ENCODE results near the gene PRKD3. TPM values are rescaled to one million over a fixed set of nuclear protein-coding genes. Genes with fewer than 3 reads are reported as not detected.

PRKD3 gene
- total RNA-seq, 1 donor from 2014 or later, result 38.8 TPM

DNA sequence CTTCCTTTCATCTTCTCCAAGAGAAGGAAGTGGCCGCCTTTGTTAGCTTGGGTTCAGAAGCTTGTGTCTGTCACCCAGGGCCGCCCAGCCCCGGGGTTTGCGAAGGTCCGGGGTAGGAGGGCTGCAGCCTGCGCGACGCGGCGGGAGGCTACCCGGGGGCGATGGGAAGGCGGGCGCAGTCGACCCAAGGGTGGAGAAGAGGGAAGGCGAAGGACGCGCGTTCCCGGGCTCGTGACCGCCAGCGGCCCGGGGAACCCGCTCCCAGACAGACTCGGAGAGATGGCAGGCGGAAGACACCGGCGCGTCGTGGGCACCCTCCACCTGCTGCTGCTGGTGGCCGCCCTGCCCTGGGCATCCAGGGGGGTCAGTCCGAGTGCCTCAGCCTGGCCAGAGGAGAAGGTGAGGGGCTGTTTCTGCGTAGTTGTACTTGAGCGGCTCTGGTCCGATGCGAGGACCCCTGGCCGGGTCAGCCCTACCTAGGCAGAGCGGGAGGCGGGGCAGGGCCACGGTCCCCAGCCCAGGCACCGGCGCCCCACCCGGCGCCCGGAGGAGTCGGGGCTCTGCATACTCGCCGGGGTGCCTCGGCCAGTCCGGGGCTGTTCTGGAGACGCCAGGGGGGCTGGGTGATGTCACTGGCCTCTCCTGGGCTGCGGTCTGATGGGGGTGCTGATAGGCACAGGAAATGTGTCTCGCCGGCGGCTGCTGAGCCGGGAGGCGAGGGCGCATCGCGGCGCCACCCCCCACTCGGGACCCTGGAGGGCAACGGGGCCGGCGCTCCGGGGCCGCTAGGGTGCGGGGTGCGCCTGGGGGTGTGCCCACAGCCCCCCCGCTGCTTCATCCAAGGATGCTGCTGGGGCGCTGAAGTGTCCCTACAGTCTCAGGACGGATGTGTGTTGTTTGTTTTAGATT lies 20.1 kb upstream of the PRKD3 start, which contains the start of gene QPCT:
TSS of gene QPCT (plus strand) at position 178 of the 909 bp plus-strand sequence. CDS start at position 280, 102 bp downstream.
- intact Hi-C loops (cut with DNase I), result no loop called here
- Histone ChIP-seq H3K27me3 (no peaks in the 10 kb centered on the region), H3K4me3 (peak within 1 kb of the TSS; percentile 62 to 87), H3K27ac (peak within 1 kb of the TSS; percentile 72), H3K36me3 (no peaks in the 10 kb centered on the region), H3K4me1 (peaks cover 14% of the 10 kb centered on the region), H3K9me3 (no peaks in the 10 kb centered on the region)
- DNase-seq (ENCODE audit: extremely low spot score in 2 of 2), result no peak
- no peak for TF ChIP-seq POLR2A (IDR thresholded peaks at IDR 0.05)
- TF ChIP-seq POLR2AphosphoS5 (IDR thresholded peaks at IDR 0.05; ENCODE audit: insufficient read depth in 1 of 2, low read depth in 1 of 2), result peak in 1 of 2 donors; percentile 75

DNA sequence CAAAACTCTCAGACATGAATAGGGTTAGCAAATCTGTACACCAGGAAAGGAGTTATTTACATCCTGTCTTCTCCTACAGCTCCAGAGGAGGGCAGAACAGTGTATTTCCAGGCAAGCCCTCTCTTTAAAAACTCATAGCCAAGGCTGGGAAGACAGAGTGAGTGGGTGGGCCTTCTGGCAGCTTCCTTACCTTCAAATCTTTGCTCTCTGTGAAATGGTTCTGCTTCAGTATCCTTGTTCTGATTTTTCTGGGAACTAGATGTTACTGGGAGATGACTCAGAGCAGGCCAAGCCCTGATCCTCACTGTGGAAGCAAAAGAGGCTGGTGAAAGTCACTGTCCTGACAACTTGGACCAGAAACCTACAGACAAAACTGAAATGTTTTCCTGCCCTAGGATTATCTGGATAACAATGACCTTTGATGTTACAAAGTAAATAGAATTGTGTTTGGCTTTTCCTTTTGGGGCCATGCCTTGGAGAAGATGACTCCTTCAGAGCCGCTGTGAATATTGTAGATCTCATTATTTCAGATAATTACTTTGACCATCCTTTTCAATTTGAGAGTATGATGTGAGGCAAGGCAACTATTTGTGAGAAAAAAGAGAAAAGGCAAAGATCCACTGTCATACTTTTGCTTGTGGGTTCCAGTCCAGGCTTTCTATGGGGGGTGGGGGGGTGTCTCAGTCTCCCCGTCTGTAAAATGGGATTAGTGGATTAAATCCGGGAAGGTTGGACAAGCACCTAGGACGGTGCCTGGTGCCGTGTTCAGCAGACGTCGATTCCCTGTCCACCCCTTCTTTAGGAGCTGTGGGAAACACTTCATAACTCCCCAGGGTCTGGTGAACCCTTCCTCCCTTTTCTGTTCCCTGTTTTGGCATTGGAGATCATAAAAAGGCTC lies 19.2 kb upstream of the PRKD3 start:
- peak overlapping the region; percentile 72 for H3K27ac ChIP-seq
- H3K27me3 ChIP-seq, result no peaks in the 10 kb centered on the region
- DNase-seq (ENCODE audit: extremely low spot score in 2 of 2), result no peak
- intact Hi-C loops (cut with DNase I), result no loop called here
- H3K36me3 ChIP-seq, result no peaks in the 10 kb centered on the region
- no peak for TF ChIP-seq POLR2A (IDR thresholded peaks at IDR 0.05)
- no peak for TF ChIP-seq POLR2AphosphoS5 (IDR thresholded peaks at IDR 0.05; ENCODE audit: insufficient read depth in 1 of 2, low read depth in 1 of 2)
- TF ChIP-seq, protein P1, sequence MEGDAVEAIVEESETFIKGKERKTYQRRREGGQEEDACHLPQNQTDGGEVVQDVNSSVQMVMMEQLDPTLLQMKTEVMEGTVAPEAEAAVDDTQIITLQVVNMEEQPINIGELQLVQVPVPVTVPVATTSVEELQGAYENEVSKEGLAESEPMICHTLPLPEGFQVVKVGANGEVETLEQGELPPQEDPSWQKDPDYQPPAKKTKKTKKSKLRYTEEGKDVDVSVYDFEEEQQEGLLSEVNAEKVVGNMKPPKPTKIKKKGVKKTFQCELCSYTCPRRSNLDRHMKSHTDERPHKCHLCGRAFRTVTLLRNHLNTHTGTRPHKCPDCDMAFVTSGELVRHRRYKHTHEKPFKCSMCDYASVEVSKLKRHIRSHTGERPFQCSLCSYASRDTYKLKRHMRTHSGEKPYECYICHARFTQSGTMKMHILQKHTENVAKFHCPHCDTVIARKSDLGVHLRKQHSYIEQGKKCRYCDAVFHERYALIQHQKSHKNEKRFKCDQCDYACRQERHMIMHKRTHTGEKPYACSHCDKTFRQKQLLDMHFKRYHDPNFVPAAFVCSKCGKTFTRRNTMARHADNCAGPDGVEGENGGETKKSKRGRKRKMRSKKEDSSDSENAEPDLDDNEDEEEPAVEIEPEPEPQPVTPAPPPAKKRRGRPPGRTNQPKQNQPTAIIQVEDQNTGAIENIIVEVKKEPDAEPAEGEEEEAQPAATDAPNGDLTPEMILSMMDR (IDR thresholded peaks at IDR 0.05), result peak in 1 of 3 experiments; percentile 14
- H3K4me1 ChIP-seq, result peaks cover 14% of the 10 kb centered on the region
- peak overlapping the region; percentile 62 to 87 for H3K4me3 ChIP-seq
- H3K9me3 ChIP-seq, result no peaks in the 10 kb centered on the region

DNA sequence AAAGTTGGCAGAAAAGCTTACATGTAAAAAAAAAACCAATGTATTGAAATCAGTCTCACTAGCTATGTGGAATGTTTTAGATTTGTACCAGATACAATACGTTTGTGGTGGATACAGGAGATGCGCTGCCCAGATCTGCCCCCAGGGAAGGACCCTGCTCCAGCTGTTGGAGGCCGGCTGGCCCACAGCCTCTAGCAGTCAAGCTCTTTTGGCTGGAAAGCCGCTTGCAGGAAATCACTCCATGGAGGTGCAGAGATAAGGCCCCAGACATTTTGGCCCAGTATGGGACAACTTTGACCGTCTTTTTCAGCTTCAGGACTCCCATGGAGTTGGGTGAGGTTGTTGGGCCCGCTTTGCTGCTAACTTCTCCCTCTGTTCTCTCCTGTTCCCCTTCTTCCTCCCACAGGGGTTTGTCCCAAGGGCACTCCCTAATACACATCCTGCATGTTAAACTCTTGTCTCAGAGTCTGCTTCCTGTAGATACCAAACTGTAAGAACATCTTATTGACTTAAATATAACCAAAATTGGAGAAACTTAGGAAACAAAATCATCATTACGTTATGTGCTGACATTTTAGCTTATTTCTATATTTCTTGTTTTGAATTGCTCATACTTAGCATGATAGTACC lies 18.1 kb upstream of the PRKD3 start:
- no peak overlapping the region for H3K4me3 ChIP-seq
- no peaks in the 10 kb centered on the region for H3K36me3 ChIP-seq
- H3K9me3 ChIP-seq, result no peaks in the 10 kb centered on the region
- TF ChIP-seq POLR2A (IDR thresholded peaks at IDR 0.05), result no peak
- TF ChIP-seq, protein P1 (IDR thresholded peaks at IDR 0.05), result no peak
- no peak for TF ChIP-seq POLR2AphosphoS5 (IDR thresholded peaks at IDR 0.05; ENCODE audit: insufficient read depth in 1 of 2, low read depth in 1 of 2)
- no peak overlapping the region for H3K27ac ChIP-seq
- DNase-seq (ENCODE audit: extremely low spot score in 2 of 2), result no peak
- peaks cover 14% of the 10 kb centered on the region for H3K4me1 ChIP-seq
- no peaks in the 10 kb centered on the region for H3K27me3 ChIP-seq
- intact Hi-C loops (cut with DNase I), result no loop called here

DNA sequence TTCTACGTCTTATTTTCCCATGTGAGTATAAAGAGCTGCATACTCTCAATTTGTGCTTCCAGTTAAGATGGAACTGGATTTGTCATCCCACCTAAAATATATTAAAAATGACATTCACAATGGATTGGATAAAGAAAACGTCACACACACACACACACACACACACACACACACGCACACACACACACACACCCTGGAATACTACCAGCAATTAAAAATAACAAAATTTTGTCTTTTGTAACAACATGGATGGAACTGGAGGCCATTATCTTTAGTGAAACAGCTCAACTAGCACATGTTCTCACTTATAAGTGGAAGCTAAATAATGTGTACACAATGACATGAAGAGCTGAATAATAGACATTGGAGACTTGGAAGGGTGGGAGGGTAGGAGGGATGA lies 16.0 kb upstream of the PRKD3 start:
- H3K27ac ChIP-seq, result no peak overlapping the region
- TF ChIP-seq, protein P1 (IDR thresholded peaks at IDR 0.05), result no peak
- TF ChIP-seq POLR2AphosphoS5 (IDR thresholded peaks at IDR 0.05; ENCODE audit: insufficient read depth in 1 of 2, low read depth in 1 of 2) (no peak), POLR2A (IDR thresholded peaks at IDR 0.05) (no peak)
- no peaks in the 10 kb centered on the region for H3K36me3 ChIP-seq
- peaks cover 14% of the 10 kb centered on the region for H3K4me1 ChIP-seq
- intact Hi-C loops (cut with DNase I), result no loop called here
- DNase-seq (ENCODE audit: extremely low spot score in 2 of 2), result no peak
- H3K9me3 ChIP-seq, result no peaks in the 10 kb centered on the region
- H3K27me3 ChIP-seq, result no peaks in the 10 kb centered on the region
- no peak overlapping the region for H3K4me3 ChIP-seq

DNA sequence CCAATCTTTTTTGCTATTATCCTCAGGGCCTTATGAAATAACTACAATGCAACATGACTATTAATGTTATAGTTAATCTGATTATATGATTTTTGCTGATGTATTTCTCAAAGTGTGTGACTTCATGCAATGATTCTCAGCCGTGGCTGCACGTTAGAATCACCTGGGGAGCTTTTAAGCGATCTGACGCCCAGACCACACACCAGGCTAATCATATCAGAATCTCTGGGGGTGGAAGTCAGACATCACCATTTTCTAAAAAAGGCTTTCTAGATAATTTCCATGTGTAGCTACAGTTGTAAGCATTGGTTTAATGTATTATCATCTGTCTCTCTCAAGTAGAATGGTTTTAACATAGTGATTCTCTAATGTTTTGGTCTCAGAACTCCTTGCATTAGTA lies 14.3 kb upstream of the PRKD3 start:
- H3K9me3 ChIP-seq, result no peaks in the 10 kb centered on the region
- no peak overlapping the region for H3K4me3 ChIP-seq
- intact Hi-C loops (cut with DNase I), result no loop called here
- TF ChIP-seq POLR2AphosphoS5 (IDR thresholded peaks at IDR 0.05; ENCODE audit: insufficient read depth in 1 of 2, low read depth in 1 of 2) (no peak), POLR2A (IDR thresholded peaks at IDR 0.05) (no peak)
- TF ChIP-seq, protein P1 (IDR thresholded peaks at IDR 0.05), result no peak
- no peak for DNase-seq (ENCODE audit: extremely low spot score in 2 of 2)
- no peak overlapping the region for H3K27ac ChIP-seq
- peaks cover under 1% of the 10 kb centered on the region for H3K4me1 ChIP-seq
- no peaks in the 10 kb centered on the region for H3K36me3 ChIP-seq
- H3K27me3 ChIP-seq, result no peaks in the 10 kb centered on the region

Measured in vagina (tissue), 2 donors.